SJSA1 (cell line): ENCODE measurements around the gene PRXL2B. TPM values are rescaled to one million over a fixed set of nuclear protein-coding genes. Genes with fewer than 3 reads are reported as not detected.

Experiments used
- DNase-seq, 2 experiments: peaks; one replicate each; pipeline ENCODE4 v3.0.0-alpha.2; 2015 to 2020; ENCODE audit warnings: low spot score in 2 of 2, low read depth in 1 of 2
- H3K27ac ChIP-seq: fragments of 250-450 bp; sonication (Bioruptor Pico); 2 replicates; pipeline ENCODE4 v1.5.1; 2020; ENCODE audit warnings: mild to moderate bottlenecking, moderate library complexity
- H3K27me3 ChIP-seq: fragments of 250-450 bp; sonication (Bioruptor Pico); replicated peaks from 2 replicates; pipeline ENCODE4 v1.5.1; 2020; ENCODE audit warnings: mild to moderate bottlenecking, moderate library complexity
- H3K36me3 ChIP-seq: fragments of 250-450 bp; sonication (Bioruptor Pico); 2 replicates; pipeline ENCODE4 v1.5.1; 2020; ENCODE audit warnings: mild to moderate bottlenecking
- H3K4me1 ChIP-seq: fragments of 250-450 bp; sonication (Bioruptor Pico); replicated peaks from 2 replicates; pipeline ENCODE4 v1.6.1; 2021; ENCODE audit warnings: mild to moderate bottlenecking
- H3K4me3 ChIP-seq: fragments of 250-450 bp; sonication (Bioruptor Pico); 2 replicates; pipeline ENCODE4 v1.5.1; 2020; ENCODE audit warnings: mild to moderate bottlenecking
- H3K9me3 ChIP-seq: fragments of 250-450 bp; sonication (Bioruptor Pico); replicated peaks from 2 replicates; pipeline ENCODE4 v1.5.1; 2020; ENCODE audit warnings: mild to moderate bottlenecking
- total RNA-seq: library from RNA; depleted of rRNA; stranded (reverse); fragments of >200 nt; shearing (Covaris generic); gene quantifications from 2 replicates; pipeline ENCODE4 v1.2.3, GENCODE V29; 2014; rRNA removed

The PRXL2B gene
- total RNA-seq, 1 experiment from 2014 or later: 15.2 TPM

- Histone ChIP-seq H3K9me3 (no peaks in the 10 kb centered on the region), H3K4me1 (no peaks in the 10 kb centered on the region), H3K27ac (no peak overlapping the region), H3K27me3 (no peaks in the 10 kb centered on the region), H3K4me3 (no peak overlapping the region), H3K36me3 (no peaks in the 10 kb centered on the region)
- no peak for DNase-seq
Measured at GRCh38 chr1:2635361-2636010, 48.9 kb downstream of the PRXL2B start.

GRCh38 chr1:2636733-2637132 is 50.2 kb downstream of the PRXL2B start:
- DNase-seq: peak in 1 of 2 experiments; percentile 18
- Histone ChIP-seq H3K27ac (no peak overlapping the region), H3K9me3 (no peaks in the 10 kb centered on the region)

GRCh38 chr1:2637442-2638145 is 51.0 kb downstream of the PRXL2B start:
- peak in 1 of 2 experiments; percentile 32 for DNase-seq
- no peaks in the 10 kb centered on the region; the same call in 1 of the 2 replicates for H3K9me3 ChIP-seq
- H3K27me3 ChIP-seq: no peaks in the 10 kb centered on the region
- H3K4me1 ChIP-seq: peaks cover 9% of the 10 kb centered on the region
- no peak overlapping the region for H3K4me3 ChIP-seq
- H3K36me3 ChIP-seq: no peaks in the 10 kb centered on the region
- no peak overlapping the region for H3K27ac ChIP-seq

More at GRCh38 chr1:2636733-2637132, 50.2 kb downstream of the PRXL2B start:
- H3K27me3 ChIP-seq: no peaks in the 10 kb centered on the region
- no peaks in the 10 kb centered on the region for H3K36me3 ChIP-seq
- H3K4me1 ChIP-seq: peaks cover under 1% of the 10 kb centered on the region; the same call in 1 of the 2 replicates
- no peak overlapping the region for H3K4me3 ChIP-seq

DNA sequence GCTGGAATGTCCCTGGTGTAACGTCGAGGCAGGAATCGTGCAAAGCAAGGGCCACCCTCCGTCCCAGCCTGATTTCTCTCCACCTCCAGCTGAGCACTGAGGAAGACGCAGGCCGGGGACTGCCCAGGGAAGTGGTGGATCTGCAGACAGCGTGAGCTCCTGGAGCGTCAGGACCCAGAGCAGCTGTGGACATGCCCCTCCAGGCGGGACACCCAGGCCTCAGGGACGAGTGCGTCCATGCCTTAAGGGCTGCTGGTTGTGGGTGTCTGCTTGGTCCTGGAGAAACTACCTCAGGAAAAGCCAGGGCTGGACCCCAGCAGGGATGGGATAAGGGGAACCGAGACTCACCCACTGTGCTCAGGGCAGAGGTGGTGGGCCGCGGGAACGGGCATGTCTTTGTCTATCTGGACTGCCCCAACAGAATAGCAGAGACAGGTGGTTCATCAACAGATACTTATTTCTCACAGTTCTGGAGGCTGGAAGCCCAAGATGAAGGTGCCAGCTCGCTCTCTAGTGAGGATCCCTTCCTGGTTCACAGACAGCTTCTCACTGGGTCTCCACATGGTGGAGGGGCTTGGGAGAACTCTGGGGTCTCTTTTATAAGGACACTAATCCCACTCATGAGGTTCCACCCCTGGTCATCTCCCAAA is 52.0 kb downstream of the PRXL2B start:
- H3K27ac ChIP-seq: no peak overlapping the region
- no peak overlapping the region for H3K4me3 ChIP-seq
- peak in 1 of 2 experiments; percentile 40 for DNase-seq
- no peaks in the 10 kb centered on the region; the same call in 1 of the 2 replicates for H3K9me3 ChIP-seq
- H3K27me3 ChIP-seq: no peaks in the 10 kb centered on the region
- H3K4me1 ChIP-seq: peaks cover 14% of the 10 kb centered on the region
- no peaks in the 10 kb centered on the region for H3K36me3 ChIP-seq

GRCh38 chr1:2639203-2639602 is 52.6 kb downstream of the PRXL2B start:
- peaks cover 14% of the 10 kb centered on the region for H3K4me1 ChIP-seq
- DNase-seq: no peak

DNA sequence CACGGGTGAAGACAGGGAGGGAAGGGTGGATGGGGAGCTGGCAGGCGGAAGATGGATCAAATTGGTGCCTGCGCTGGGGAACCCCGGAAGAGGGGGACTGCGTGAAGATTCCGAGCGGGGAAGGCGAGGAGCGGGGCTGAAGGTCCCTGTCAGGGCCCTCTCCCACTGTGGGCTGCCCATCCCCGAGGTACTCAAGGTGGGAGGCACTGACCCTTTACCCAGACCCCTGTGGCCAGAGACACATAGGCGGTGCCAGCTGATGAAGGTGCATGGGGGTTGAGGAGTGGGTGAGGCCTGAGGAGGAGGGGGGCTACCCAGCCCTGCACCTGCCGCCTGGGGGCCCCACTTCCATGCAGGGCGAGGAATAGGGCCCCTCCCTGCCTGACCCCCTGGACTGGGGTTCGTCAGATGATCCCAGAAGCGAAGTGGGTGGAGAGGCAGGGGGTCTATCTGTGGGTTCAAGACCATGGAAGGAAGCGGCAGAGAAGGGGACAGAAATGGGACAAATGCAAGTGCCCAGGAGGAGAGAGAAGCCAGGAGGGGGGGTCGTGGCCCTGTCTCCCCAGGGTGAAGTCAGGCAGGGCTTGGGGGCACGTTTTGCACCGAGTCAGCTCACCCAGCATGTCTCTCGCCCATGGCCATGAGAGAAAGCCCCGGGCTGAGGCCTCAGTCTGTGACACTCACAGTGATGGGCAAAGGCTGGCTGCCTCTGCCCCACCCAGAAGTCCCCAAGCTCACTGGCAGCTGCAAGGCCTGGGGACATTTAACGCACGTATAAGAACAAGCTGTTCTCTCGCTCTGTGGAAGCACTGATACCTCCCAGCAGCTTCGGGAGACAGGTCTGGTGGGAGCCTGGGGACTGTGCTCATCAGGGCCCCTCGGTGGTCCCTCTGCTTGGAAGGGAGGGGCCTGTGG is 53.3 kb downstream of the PRXL2B start:
- H3K9me3 ChIP-seq: no peaks in the 10 kb centered on the region; the same call in 1 of the 2 replicates
- no peak overlapping the region for H3K27ac ChIP-seq
- no peaks in the 10 kb centered on the region for H3K27me3 ChIP-seq
- DNase-seq: no peak
- peaks cover 14% of the 10 kb centered on the region for H3K4me1 ChIP-seq
- no peak overlapping the region for H3K4me3 ChIP-seq
- no peaks in the 10 kb centered on the region for H3K36me3 ChIP-seq

More at GRCh38 chr1:2639203-2639602, 52.6 kb downstream of the PRXL2B start:
- Histone ChIP-seq H3K36me3 (no peaks in the 10 kb centered on the region), H3K27me3 (no peaks in the 10 kb centered on the region), H3K4me3 (no peak overlapping the region), H3K27ac (no peak overlapping the region), H3K9me3 (no peaks in the 10 kb centered on the region; the same call in 1 of the 2 replicates)

DNA sequence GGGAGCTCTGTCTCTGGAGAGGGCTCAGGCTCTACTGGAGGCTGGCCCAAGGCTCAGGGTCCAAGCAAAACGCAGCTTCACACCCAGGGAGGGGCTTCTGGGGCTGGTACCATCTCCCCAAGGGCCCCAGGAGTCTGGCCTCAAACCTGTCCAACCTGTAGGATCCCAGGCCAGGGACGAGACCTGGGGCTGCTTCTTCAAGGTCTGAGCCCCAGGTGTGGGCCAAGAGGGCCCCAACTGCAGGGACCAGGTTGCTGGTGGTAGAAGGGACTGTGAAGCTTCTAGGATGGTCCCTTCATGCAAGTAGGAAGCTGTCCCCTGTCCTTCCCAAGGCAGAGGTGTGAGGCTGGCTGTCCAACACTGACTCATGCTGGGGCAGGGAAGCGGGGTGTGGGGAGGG is 54.0 kb downstream of the PRXL2B start:
- no peak for DNase-seq
- no peaks in the 10 kb centered on the region for H3K27me3 ChIP-seq
- peaks cover 14% of the 10 kb centered on the region for H3K4me1 ChIP-seq
- no peak overlapping the region for H3K27ac ChIP-seq
- no peak overlapping the region for H3K4me3 ChIP-seq
- no peaks in the 10 kb centered on the region; the same call in 1 of the 2 replicates for H3K9me3 ChIP-seq
- H3K36me3 ChIP-seq: no peaks in the 10 kb centered on the region

Other genes with a start within 250 kb of the PRXL2B start
- gene MORN1, start 195.2 kb upstream of the PRXL2B start, total RNA-seq: 2.3 and 5.0 TPM in 2 replicates
- gene RER1, start 194.9 kb upstream of the PRXL2B start, total RNA-seq: 90.3 and 269 TPM in 2 replicates
- 29.3 and 37.3 TPM in 2 replicates for gene PEX10, start 174.2 kb upstream of the PRXL2B start, total RNA-seq
- gene PLCH2, start 110.5 kb upstream of the PRXL2B start, total RNA-seq: 0.24 TPM in 1 of 2 replicates, not detected in the other
- 36.7 and 39.9 TPM in 2 replicates for gene PANK4, start 60.2 kb upstream of the PRXL2B start, total RNA-seq
- not detected in 2 replicates for gene HES5, start 56.5 kb upstream of the PRXL2B start, total RNA-seq
- 8.1 and 22.2 TPM in 2 replicates for gene TNFRSF14, start 30.4 kb upstream of the PRXL2B start, total RNA-seq
- gene MMEL1, start 46.2 kb downstream of the PRXL2B start, total RNA-seq: not detected in 2 replicates
- gene TTC34, start 214.9 kb downstream of the PRXL2B start, total RNA-seq: 0.03 and 0.06 TPM in 2 replicates